IPS-NIHi7 (cell line): ENCODE data around the gene SCYL1.

Source experiments
- DNase-seq: peaks from one replicate; pipeline ENCODE4 v3.0.0; 2012; ENCODE audit warnings: mixed read lengths; ENCODE audit errors: extremely low spot score

Gene SCYL1

GRCh38 chr11:65581928-65582327, 57.0 kb downstream of the SCYL1 start:
- no peak for DNase-seq

GRCh38 chr11:65583589-65583988, 58.7 kb downstream of the SCYL1 start:
- DNase-seq: no peak

- DNase-seq: no peak
Observed at GRCh38 chr11:65584106-65584505, 59.2 kb downstream of the SCYL1 start.

- DNase-seq: no peak
Observed at GRCh38 chr11:65584723-65585171, 59.9 kb downstream of the SCYL1 start.

GRCh38 chr11:65585396-65586246, 60.7 kb downstream of the SCYL1 start:
- DNase-seq: no peak

GRCh38 chr11:65586247-65586630, 61.4 kb downstream of the SCYL1 start:
- DNase-seq: no peak

GRCh38 chr11:65586676-65587075, 61.8 kb downstream of the SCYL1 start:
- DNase-seq: peak; percentile 46
